ENCODE data around the gene MANBA. TPM values are rescaled to one million over a fixed set of nuclear protein-coding genes. Genes with fewer than 3 reads are reported as not detected.
"Not testable (repeated sequence)": the region's sequence is repeated elsewhere in the genome, so short reads cannot be mapped to it uniquely, and the experiment has no call there.

Gene MANBA
- total RNA-seq, 2 experiments from 2014 or later = 8.7 to 10.0 TPM

- Mint-ChIP-seq H3K36me3 (peaks cover 25% of the 10 kb centered on the region), H3K9me3 (no peaks in the 10 kb centered on the region), H3K27me3 (no peaks in the 10 kb centered on the region), H3K4me1 (peaks cover 16% of the 10 kb centered on the region), H3K4me3 (peak overlapping the region; percentile 73), H3K27ac (peak overlapping the region; percentile 80)
- peak; percentile 11 for DNase-seq
These were observed 121.2 kb downstream of the MANBA start for GRCh38 chr4:102639598-102639997.

- Mint-ChIP-seq H3K4me1 (peaks cover 16% of the 10 kb centered on the region), H3K4me3 (no peak overlapping the region), H3K36me3 (peaks cover 25% of the 10 kb centered on the region), H3K27ac (no peak overlapping the region), H3K9me3 (no peaks in the 10 kb centered on the region), H3K27me3 (no peaks in the 10 kb centered on the region)
- DNase-seq = no peak
These were observed 122.1 kb downstream of the MANBA start for GRCh38 chr4:102638621-102639020.

- Mint-ChIP-seq H3K9me3 (no peaks in the 10 kb centered on the region), H3K4me1 (peaks cover 20% of the 10 kb centered on the region), H3K4me3 (no peak overlapping the region), H3K27ac (no peak overlapping the region), H3K36me3 (peaks cover 25% of the 10 kb centered on the region), H3K27me3 (no peaks in the 10 kb centered on the region)
- DNase-seq = no peak
These were observed 123.4 kb downstream of the MANBA start for GRCh38 chr4:102637391-102637790.

- Mint-ChIP-seq H3K36me3 (peaks cover 19% of the 10 kb centered on the region), H3K27me3 (no peaks in the 10 kb centered on the region), H3K27ac (no peak overlapping the region), H3K4me1 (peaks cover 42% of the 10 kb centered on the region), H3K4me3 (no peak overlapping the region), H3K9me3 (no peaks in the 10 kb centered on the region)
- DNase-seq = no peak
These were observed 127.7 kb downstream of the MANBA start for GRCh38 chr4:102633100-102633499.

- Mint-ChIP-seq H3K9me3 (no peaks in the 10 kb centered on the region), H3K36me3 (peaks cover 15% of the 10 kb centered on the region)
These were observed 128.3 kb downstream of the MANBA start for GRCh38 chr4:102632241-102633065.

GRCh38 chr4:102631616-102632015 is 129.2 kb downstream of the MANBA start:
- peaks cover 12% of the 10 kb centered on the region for H3K36me3 Mint-ChIP-seq
- no peak for DNase-seq
- no peaks in the 10 kb centered on the region for H3K27me3 Mint-ChIP-seq
- no peak overlapping the region for H3K4me3 Mint-ChIP-seq
- H3K4me1 Mint-ChIP-seq = peaks cover 57% of the 10 kb centered on the region
- H3K27ac Mint-ChIP-seq = no peak overlapping the region
- no peaks in the 10 kb centered on the region for H3K9me3 Mint-ChIP-seq

More at GRCh38 chr4:102632241-102633065, 128.3 kb downstream of the MANBA start:
- Mint-ChIP-seq H3K4me1 (peaks cover 48% of the 10 kb centered on the region), H3K27me3 (no peaks in the 10 kb centered on the region), H3K4me3 (no peak overlapping the region), H3K27ac (no peak overlapping the region)
- no peak for DNase-seq

- H3K4me1 Mint-ChIP-seq = peaks cover 68% of the 10 kb centered on the region
- DNase-seq = peak; percentile 53
- no peaks in the 10 kb centered on the region for H3K9me3 Mint-ChIP-seq
- no peaks in the 10 kb centered on the region for H3K27me3 Mint-ChIP-seq
- H3K27ac Mint-ChIP-seq = peak overlapping the region; percentile 73
- H3K4me3 Mint-ChIP-seq = peak overlapping the region; percentile 44
- H3K36me3 Mint-ChIP-seq = peaks cover 12% of the 10 kb centered on the region
These were observed 131.1 kb downstream of the MANBA start for GRCh38 chr4:102629673-102630072.

GRCh38 chr4:102627831-102628523 is 132.8 kb downstream of the MANBA start:
- Mint-ChIP-seq H3K4me3 (peak overlapping the region; percentile 42), H3K27me3 (no peaks in the 10 kb centered on the region), H3K27ac (peak overlapping the region; percentile 86), H3K9me3 (no peaks in the 10 kb centered on the region), H3K36me3 (peaks cover 12% of the 10 kb centered on the region), H3K4me1 (peaks cover 71% of the 10 kb centered on the region)
- peak; percentile 37 for DNase-seq

GRCh38 chr4:102625232-102625930 is 135.4 kb downstream of the MANBA start:
- peak overlapping the region; percentile 88 for H3K27ac Mint-ChIP-seq

GRCh38 chr4:102624505-102624904 is 136.3 kb downstream of the MANBA start:
- Mint-ChIP-seq H3K4me3 (no peak overlapping the region), H3K27ac (no peak overlapping the region)

More at GRCh38 chr4:102625232-102625930, 135.4 kb downstream of the MANBA start:
- Mint-ChIP-seq H3K4me3 (peak overlapping the region; percentile 74), H3K4me1 (peaks cover 60% of the 10 kb centered on the region), H3K9me3 (no peaks in the 10 kb centered on the region), H3K27me3 (no peaks in the 10 kb centered on the region), H3K36me3 (peaks cover 1% of the 10 kb centered on the region)
- peak; percentile 71 for DNase-seq

GRCh38 chr4:102623622-102624021 is 137.1 kb downstream of the MANBA start:
- peaks cover 59% of the 10 kb centered on the region for H3K4me1 Mint-ChIP-seq
- no peak overlapping the region for H3K4me3 Mint-ChIP-seq
- H3K9me3 Mint-ChIP-seq = peaks cover 6% of the 10 kb centered on the region
- peaks cover 12% of the 10 kb centered on the region for H3K36me3 Mint-ChIP-seq
- no peak overlapping the region for H3K27ac Mint-ChIP-seq
- no peak for DNase-seq
- H3K27me3 Mint-ChIP-seq = no peaks in the 10 kb centered on the region

More at GRCh38 chr4:102624505-102624904, 136.3 kb downstream of the MANBA start:
- Mint-ChIP-seq H3K36me3 (peaks cover 4% of the 10 kb centered on the region), H3K4me1 (peaks cover 59% of the 10 kb centered on the region), H3K27me3 (no peaks in the 10 kb centered on the region), H3K9me3 (peaks cover 2% of the 10 kb centered on the region)
- DNase-seq = no peak

- Mint-ChIP-seq H3K27me3 (no peaks in the 10 kb centered on the region), H3K27ac (no peak overlapping the region), H3K36me3 (peaks cover 34% of the 10 kb centered on the region), H3K4me3 (no peak overlapping the region), H3K4me1 (peaks cover 49% of the 10 kb centered on the region), H3K9me3 (peaks cover 8% of the 10 kb centered on the region)
- DNase-seq = no peak
These were observed 139.9 kb downstream of the MANBA start for GRCh38 chr4:102620697-102621497.

GRCh38 chr4:102619776-102620631 is 140.8 kb downstream of the MANBA start:
- not testable (repeated sequence) for H3K4me3 Mint-ChIP-seq, H3K9me3 Mint-ChIP-seq, H3K27me3 Mint-ChIP-seq, DNase-seq
- H3K36me3 Mint-ChIP-seq = peaks cover 41% of the 10 kb centered on the region
- H3K4me1 Mint-ChIP-seq = peaks cover 50% of the 10 kb centered on the region
- H3K27ac Mint-ChIP-seq = peak overlapping the region; percentile 72
